Measurements from ENCODE around the gene TADA2B.

TADA2B gene

GRCh38 chr4:7000421-7001176 lies 42.6 kb upstream of the TADA2B start:
- peaks cover 55% of the 10 kb centered on the region for H3K36me3 ChIP-seq (replicated peaks; ENCODE audit: low read depth, low read length)
- no peak overlapping the region for H3K4me3 ChIP-seq (ENCODE audit: low read length)
- H3K27ac ChIP-seq (ENCODE audit: low read length): no peak overlapping the region
- no peaks in the 10 kb centered on the region for H3K79me2 ChIP-seq (ENCODE audit: low read length)
- no peak overlapping the region for H3K9ac ChIP-seq (ENCODE audit: low read length)
- no peak overlapping the region for H2AFZ ChIP-seq (ENCODE audit: low read depth, low read length)
- no peak overlapping the region for H3K4me2 ChIP-seq (ENCODE audit: low read length)
- no peaks in the 10 kb centered on the region for H3K27me3 ChIP-seq (ENCODE audit: low read depth, low read length)
- no peaks in the 10 kb centered on the region for H3K4me1 ChIP-seq (ENCODE audit: low read length)
- TF ChIP-seq EZH2phosphoT487 (IDR thresholded peaks at IDR 0.05; ENCODE audit: low read depth): no peak
- TF ChIP-seq CTCF (IDR thresholded peaks at IDR 0.05; ENCODE audit: low read depth, low read length): no peak
- no peaks in the 10 kb centered on the region for H4K20me1 ChIP-seq (ENCODE audit: insufficient read depth, low read length)
- H3K9me3 ChIP-seq (ENCODE audit: insufficient read depth, low read length): no peaks in the 10 kb centered on the region

GRCh38 chr4:7001271-7001670 lies 41.9 kb upstream of the TADA2B start:
- H3K4me2 ChIP-seq (ENCODE audit: low read length): no peak overlapping the region
- H3K9ac ChIP-seq (ENCODE audit: low read length): no peak overlapping the region
- H3K36me3 ChIP-seq (replicated peaks; ENCODE audit: low read depth, low read length): peaks cover 52% of the 10 kb centered on the region
- H3K27ac ChIP-seq (ENCODE audit: low read length): no peak overlapping the region
- H3K79me2 ChIP-seq (ENCODE audit: low read length): no peaks in the 10 kb centered on the region
- H3K4me3 ChIP-seq (ENCODE audit: low read length): no peak overlapping the region
- TF ChIP-seq CTCF (IDR thresholded peaks at IDR 0.05; ENCODE audit: low read depth, low read length): no peak
- no peak for TF ChIP-seq EZH2phosphoT487 (IDR thresholded peaks at IDR 0.05; ENCODE audit: low read depth)
- H2AFZ ChIP-seq (ENCODE audit: low read depth, low read length): no peak overlapping the region
- H3K9me3 ChIP-seq (ENCODE audit: insufficient read depth, low read length): no peaks in the 10 kb centered on the region
- H3K4me1 ChIP-seq (ENCODE audit: low read length): no peaks in the 10 kb centered on the region
- H3K27me3 ChIP-seq (ENCODE audit: low read depth, low read length): no peaks in the 10 kb centered on the region
- no peaks in the 10 kb centered on the region for H4K20me1 ChIP-seq (ENCODE audit: insufficient read depth, low read length)

GRCh38 chr4:7002336-7002735 lies 40.8 kb upstream of the TADA2B start:
- Histone ChIP-seq H3K9me3 (ENCODE audit: insufficient read depth, low read length) (no peaks in the 10 kb centered on the region), H3K9ac (ENCODE audit: low read length) (no peak overlapping the region), H3K36me3 (replicated peaks; ENCODE audit: low read depth, low read length) (peaks cover 48% of the 10 kb centered on the region), H3K4me2 (ENCODE audit: low read length) (no peak overlapping the region), H2AFZ (ENCODE audit: low read depth, low read length) (no peak overlapping the region), H3K79me2 (ENCODE audit: low read length) (no peaks in the 10 kb centered on the region), H3K4me3 (ENCODE audit: low read length) (no peak overlapping the region), H3K27ac (ENCODE audit: low read length) (no peak overlapping the region), H4K20me1 (ENCODE audit: insufficient read depth, low read length) (no peaks in the 10 kb centered on the region), H3K4me1 (ENCODE audit: low read length) (no peaks in the 10 kb centered on the region), H3K27me3 (ENCODE audit: low read depth, low read length) (no peaks in the 10 kb centered on the region)
- TF ChIP-seq EZH2phosphoT487 (IDR thresholded peaks at IDR 0.05; ENCODE audit: low read depth) (no peak), CTCF (IDR thresholded peaks at IDR 0.05; ENCODE audit: low read depth, low read length) (no peak)

GRCh38 chr4:7003176-7003878 lies 39.8 kb upstream of the TADA2B start:
- Histone ChIP-seq H4K20me1 (ENCODE audit: insufficient read depth, low read length) (no peaks in the 10 kb centered on the region), H3K4me1 (ENCODE audit: low read length) (no peaks in the 10 kb centered on the region), H3K27me3 (ENCODE audit: low read depth, low read length) (no peaks in the 10 kb centered on the region), H3K79me2 (ENCODE audit: low read length) (no peaks in the 10 kb centered on the region), H3K9ac (ENCODE audit: low read length) (no peak overlapping the region), H3K9me3 (ENCODE audit: insufficient read depth, low read length) (no peaks in the 10 kb centered on the region), H3K4me2 (ENCODE audit: low read length) (no peak overlapping the region), H3K27ac (ENCODE audit: low read length) (no peak overlapping the region), H3K4me3 (ENCODE audit: low read length) (no peak overlapping the region), H2AFZ (ENCODE audit: low read depth, low read length) (no peak overlapping the region), H3K36me3 (replicated peaks; ENCODE audit: low read depth, low read length) (peaks cover 50% of the 10 kb centered on the region)
- TF ChIP-seq EZH2phosphoT487 (IDR thresholded peaks at IDR 0.05; ENCODE audit: low read depth): no peak
- no peak for TF ChIP-seq CTCF (IDR thresholded peaks at IDR 0.05; ENCODE audit: low read depth, low read length)
